Body of pancreas (tissue), 4 donors: ENCODE measurements around the gene CCDC3. TPM values are rescaled to one million over a fixed set of nuclear protein-coding genes. Genes with fewer than 3 reads are reported as not detected.
"Not testable (repeated sequence)": the region's sequence is repeated elsewhere in the genome, so short reads cannot be mapped to it uniquely, and the experiment has no call there.

Experiments used
- ATAC-seq: fragments of 150-250 bp; one replicate; pipeline ENCODE4 v1.9.1; 2016
- DNase-seq, 4 donors: peaks; one replicate each; pipeline ENCODE4 v3.0.0-alpha.2; 2019
- H3K27ac ChIP-seq, 4 donors: fragments of 200-600 bp; sonication (generic); 1 replicate in 3 of 4; 2 replicates in 1 of 4; pipeline versions ENCODE4 v1.5.1 to v1.6.1; 2016 to 2019; ENCODE audit warnings: mild to moderate bottlenecking in 1 of 4, mixed read lengths in 1 of 4, moderate library complexity in 1 of 4
- H3K27me3 ChIP-seq, 2 donors: fragments of 200-600 bp; sonication (generic); one replicate each; pipeline ENCODE4 v1.6.0; 2016; ENCODE audit warnings: mild to moderate bottlenecking in 1 of 2
- H3K36me3 ChIP-seq, 2 donors: fragments of 200-600 bp; sonication (generic); replicated peaks in 1 of 2; 2 replicates each; pipeline ENCODE4 v1.5.1; 2016; ENCODE audit warnings: low read depth in 2 of 2; ENCODE audit not compliant: insufficient read depth in 1 of 2
- H3K4me1 ChIP-seq: fragments of 200-600 bp; sonication (generic); one replicate; pipeline ENCODE4 v1.6.0; 2016
- H3K4me3 ChIP-seq, 2 donors: fragments of 200-600 bp; sonication (generic); 1 replicate in 1 of 2; 2 replicates in 1 of 2; pipeline ENCODE4 v1.5.1; 2016 to 2019
- H3K9me3 ChIP-seq, 3 donors: fragments of 200-600 bp; sonication (generic); 1 replicate in 2 of 3; 2 replicates in 1 of 3; pipeline ENCODE4 v1.5.1; 2016
- CTCF ChIP-seq, 7 experiments: fragments of 450-650 bp in 4 of 7; fragments of 200-600 bp in 3 of 7; sonication (generic) in 3 of 7; IDR thresholded peaks; one replicate each; pipeline ENCODE4 v1.5.1; 2016 to 2019; ENCODE audit warnings: antibody characterized with exemption in 7 of 7
- POLR2A ChIP-seq, 3 donors: fragments of 450-650 bp; IDR thresholded peaks; one replicate each; pipeline ENCODE4 v1.6.1; 2016; ENCODE audit warnings: antibody characterized with exemption in 3 of 3, mild to moderate bottlenecking in 2 of 3
- WGBS, 2 donors: methylation state at CpG; one replicate each; pipeline ENCODE4 v1.1.5; 2017; 5-methylcytosine and 5-hydroxymethylcytosine counted together
- intact Hi-C: fragments of 100-400 bp; cut with DNase I; formaldehyde crosslinking; loops from one replicate; pipeline ENCODE4 v1.15.1; 2023
- total RNA-seq, 2 donors: library from RNA; depleted of rRNA; stranded (reverse); fragments of >200 nt; gene quantifications; one replicate each; pipeline ENCODE4 v1.1.0, GENCODE V29; 2016

Gene CCDC3
- total RNA-seq, 2 donors from 2014 or later, result 2.1 to 17.1 TPM

DNA sequence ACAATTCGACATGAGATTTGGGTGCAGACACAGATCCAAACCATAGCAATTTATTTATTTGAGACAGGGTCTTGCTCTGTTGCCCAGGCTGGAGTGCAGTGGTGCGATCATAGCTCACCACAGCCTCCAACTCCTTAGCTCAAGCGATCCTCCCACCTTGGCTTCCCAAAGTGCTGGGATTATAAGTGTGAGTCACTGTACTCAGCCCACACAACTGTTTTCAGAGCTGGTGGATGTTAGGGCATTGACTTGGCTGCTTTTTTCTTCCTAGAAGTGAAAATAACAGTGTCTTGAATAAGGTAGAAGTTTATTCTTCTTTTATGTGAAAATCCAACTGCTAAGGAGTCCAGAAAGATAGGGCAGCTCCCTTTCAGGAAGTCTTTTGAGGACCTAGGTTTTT is 132.1 kb downstream of the CCDC3 start:
- H3K36me3 ChIP-seq, result no peaks in the 10 kb centered on the region
- no peak for ATAC-seq
- H3K9me3 ChIP-seq, result no peaks in the 10 kb centered on the region
- TF ChIP-seq CTCF (IDR thresholded peaks at IDR 0.05), result no peak
- no peak for TF ChIP-seq POLR2A (IDR thresholded peaks at IDR 0.05)
- H3K4me1 ChIP-seq, result no peaks in the 10 kb centered on the region
- no peaks in the 10 kb centered on the region for H3K27me3 ChIP-seq
- H3K4me3 ChIP-seq, result no peak overlapping the region
- intact Hi-C loops, result no loop called here
- no peak for DNase-seq
- WGBS, 2 donors, result 74 to 76% methylated on average over 3 of the region's 3 CpGs
- no peak overlapping the region for H3K27ac ChIP-seq

- intact Hi-C loops, result no loop called here
- H3K4me3 ChIP-seq, result no peak overlapping the region
- ATAC-seq (no peak), DNase-seq (no peak)
- H3K27ac ChIP-seq, result no peak overlapping the region
- no peaks in the 10 kb centered on the region for H3K27me3 ChIP-seq
- WGBS, 2 donors, result 75 to 79% methylated on average over 5 of the region's 5 CpGs
- no peaks in the 10 kb centered on the region for H3K9me3 ChIP-seq
- H3K4me1 ChIP-seq, result no peaks in the 10 kb centered on the region
- TF ChIP-seq CTCF (IDR thresholded peaks at IDR 0.05) (no peak), POLR2A (IDR thresholded peaks at IDR 0.05) (no peak)
- H3K36me3 ChIP-seq, result no peaks in the 10 kb centered on the region
These were observed 133.3 kb downstream of the CCDC3 start for GRCh38 chr10:12868229-12868628.

- ATAC-seq, DNase-seq, H3K4me1 ChIP-seq, H3K4me3 ChIP-seq, H3K9me3 ChIP-seq, H3K27me3 ChIP-seq, H3K36me3 ChIP-seq, intact Hi-C loops, H3K27ac ChIP-seq: not testable (repeated sequence)
- 95 to 96% methylated on average over 6 of the region's 6 CpGs for WGBS, 2 donors
These were observed 136.0 kb downstream of the CCDC3 start for GRCh38 chr10:12865515-12865914.

DNA sequence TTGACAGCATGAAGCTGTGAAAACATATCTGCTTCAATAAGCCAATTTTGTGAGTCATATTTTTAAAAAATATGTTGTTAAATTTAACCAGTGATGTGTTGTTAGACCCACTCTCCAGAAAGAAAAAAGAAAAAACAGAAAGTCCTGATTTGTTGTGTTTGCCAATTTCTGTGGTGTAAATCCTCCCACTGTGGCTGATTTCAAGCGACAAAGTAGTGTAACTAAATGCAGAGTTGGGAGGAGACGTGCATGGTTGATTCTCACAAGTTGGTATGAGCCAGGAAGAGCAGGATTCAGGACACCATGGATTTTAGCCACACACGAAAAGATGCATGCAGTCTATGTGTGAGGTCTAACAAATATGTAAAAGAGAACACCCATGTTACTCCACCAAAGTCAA is 139.1 kb downstream of the CCDC3 start:
- TF ChIP-seq POLR2A (IDR thresholded peaks at IDR 0.05), result no peak
- no peak for TF ChIP-seq CTCF (IDR thresholded peaks at IDR 0.05)
- 72 to 73% methylated on average over 3 of the region's 3 CpGs for WGBS, 2 donors

GRCh38 chr10:12854988-12855387 is 146.5 kb downstream of the CCDC3 start:
- Histone ChIP-seq H3K4me3 (no peak overlapping the region), H3K4me1 (no peaks in the 10 kb centered on the region), H3K9me3 (no peaks in the 10 kb centered on the region), H3K27me3 (no peaks in the 10 kb centered on the region), H3K27ac (no peak overlapping the region), H3K36me3 (no peaks in the 10 kb centered on the region)
- intact Hi-C loops, result no loop called here
- DNase-seq (no peak), ATAC-seq (no peak)
- TF ChIP-seq CTCF (IDR thresholded peaks at IDR 0.05), result no peak
- TF ChIP-seq POLR2A (IDR thresholded peaks at IDR 0.05), result no peak
- 65 to 73% methylated on average over 2 of the region's 2 CpGs for WGBS, 2 donors

More for the DNA sequence above, 139.1 kb downstream of the CCDC3 start:
- intact Hi-C loops, result no loop called here
- Histone ChIP-seq H3K27me3 (no peaks in the 10 kb centered on the region), H3K27ac (no peak overlapping the region), H3K36me3 (no peaks in the 10 kb centered on the region), H3K9me3 (no peaks in the 10 kb centered on the region), H3K4me3 (no peak overlapping the region), H3K4me1 (no peaks in the 10 kb centered on the region)
- ATAC-seq, result no peak
- DNase-seq, result no peak
